Naive thymus-derived CD4-positive, alpha-beta T cell (primary cell): ENCODE data around the gene LGR4. TPM values are rescaled to one million over a fixed set of nuclear protein-coding genes. Genes with fewer than 3 reads are reported as not detected.

Experiments
- ATAC-seq: fragments of 150-1000 bp; cut with Tn5 transposase; 2 replicates; pipeline ENCODE4 v1.10.0; 2021; ENCODE audit warnings: mild to moderate bottlenecking, moderate library complexity
- CTCF ChIA-PET: fragments of 350-600 bp; sonication (Branson Sonifier 250); formaldehyde crosslinking; loops from one replicate; lab custom pipeline; 2021; ENCODE audit warnings: antibody characterized with exemption; lab: Charles Lee
- POLR2A ChIA-PET: fragments of 350-600 bp; sonication (Branson Sonifier 250); formaldehyde crosslinking; loops from one replicate; lab custom pipeline; 2021; ENCODE audit warnings: antibody characterized with exemption, inconsistent platforms; lab: Charles Lee
- DNase-seq, 9 donors: peaks; one replicate each; pipeline versions ENCODE4 v3.0.0 to v3.0.0-alpha.2; 2020 to 2022; ENCODE audit warnings: mixed read lengths in 1 of 9
- H3K27ac ChIP-seq: one replicate; pipeline ENCODE4 v1.7.0; 2013; ENCODE audit warnings: mild to moderate bottlenecking, low read depth, low read length, moderate library complexity
- H3K27me3 ChIP-seq, 2 donors: one replicate each; pipeline ENCODE4 v1.7.0; 2013; ENCODE audit warnings: low read length in 2 of 2, mild to moderate bottlenecking in 2 of 2, moderate library complexity in 2 of 2; ENCODE audit not compliant: control insufficient read depth in 2 of 2, insufficient read depth in 2 of 2
- H3K36me3 ChIP-seq, 3 experiments: 1 replicate in 2 of 3; 2 replicates in 1 of 3; pipeline ENCODE4 v1.7.0; 2013; ENCODE audit warnings: low read length in 3 of 3, mild to moderate bottlenecking in 3 of 3, moderate library complexity in 1 of 3; ENCODE audit not compliant: insufficient read depth in 3 of 3, control insufficient read depth in 2 of 3
- H3K4me1 ChIP-seq, 2 donors: one replicate each; pipeline ENCODE4 v1.7.0; 2013; ENCODE audit warnings: low read length in 2 of 2, mild to moderate bottlenecking in 2 of 2, moderate library complexity in 1 of 2; ENCODE audit not compliant: control insufficient read depth in 2 of 2, insufficient read depth in 2 of 2
- H3K4me3 ChIP-seq: 2 replicates; pipeline ENCODE4 v1.7.0; 2013; ENCODE audit warnings: mild to moderate bottlenecking, low read length
- H3K9me3 ChIP-seq, 3 experiments: 1 replicate in 2 of 3; 2 replicates in 1 of 3; pipeline ENCODE4 v1.7.0; 2013; ENCODE audit warnings: low read length in 3 of 3; ENCODE audit not compliant: control insufficient read depth in 2 of 3
- H3K27ac Mint-ChIP-seq, 9 donors: one replicate each; pipeline ENCODE4 v1.8.0; 2020 to 2022; ENCODE audit warnings: mixed read lengths in 9 of 9, mild to moderate bottlenecking in 8 of 9, moderate library complexity in 5 of 9, inconsistent platforms in 2 of 9
- H3K27me3 Mint-ChIP-seq, 5 donors: one replicate each; pipeline ENCODE4 v1.8.0; 2021 to 2022; ENCODE audit warnings: mixed read lengths in 5 of 5, mild to moderate bottlenecking in 1 of 5
- H3K36me3 Mint-ChIP-seq, 5 donors: one replicate each; pipeline ENCODE4 v1.8.0; 2020 to 2022; ENCODE audit warnings: mixed read lengths in 5 of 5, mild to moderate bottlenecking in 3 of 5, inconsistent platforms in 1 of 5
- H3K4me1 Mint-ChIP-seq, 7 donors: one replicate each; pipeline ENCODE4 v1.8.0; 2020 to 2022; ENCODE audit warnings: mixed read lengths in 7 of 7, mild to moderate bottlenecking in 3 of 7, inconsistent platforms in 1 of 7
- H3K4me3 Mint-ChIP-seq, 10 donors: one replicate each; pipeline ENCODE4 v1.8.0; 2020 to 2022; ENCODE audit warnings: mild to moderate bottlenecking in 10 of 10, mixed read lengths in 10 of 10, moderate library complexity in 6 of 10, inconsistent platforms in 2 of 10
- H3K9me3 Mint-ChIP-seq, 11 donors: one replicate each; pipeline ENCODE4 v1.8.0; 2020 to 2022; ENCODE audit warnings: mixed read lengths in 11 of 11, mild to moderate bottlenecking in 4 of 11, inconsistent platforms in 1 of 11, moderate library complexity in 1 of 11
- intact Hi-C, 2 donors: fragments of 100-400 bp; cut with micrococcal nuclease; formaldehyde crosslinking; loops; one replicate each; pipeline ENCODE4 v1.15.1; 2023
- polyA plus RNA-seq, 2 donors: library from polyadenylated mRNA; unstranded; fragments of 300-500 nt; fragmentation: Illumina TruSeq; gene quantifications; one replicate each; pipeline ENCODE4 v1.2.3, GENCODE V29; 2021
- total RNA-seq, 6 experiments: library from RNA in 5 of 6; stranded (reverse) in 5 of 6; gene quantifications; 1 replicate in 5 of 6; 2 replicates in 1 of 6; pipeline ENCODE4 v1.2.3 and lab custom pipeline; 2021 to 2026

The LGR4 gene
- total and polyA plus RNA-seq, 7 experiments from 2014 or later = 0.05 to 1.5 (median 0.49) TPM

GRCh38 chr11:27388001-27388400 lies 84.6 kb downstream of the LGR4 start:
- CTCF ChIA-PET = no interaction called here
- intact Hi-C loops = no loop called here
- Mint-ChIP-seq H3K27ac (no peak overlapping the region), H3K27me3 (peaks cover 0 to 10% (median 0%) of the 10 kb centered on the region in 5 donors), H3K9me3 (no peaks in the 10 kb centered on the region), H3K4me1 (peaks cover 0 to 3% (median 0%) of the 10 kb centered on the region in 7 donors), H3K36me3 (no peaks in the 10 kb centered on the region), H3K4me3 (no peak overlapping the region)
- ATAC-seq (no peak), DNase-seq (no peak)
- no peaks in the 10 kb centered on the region for H3K36me3 ChIP-seq
- H3K9me3 ChIP-seq = no peaks in the 10 kb centered on the region
- H3K4me3 ChIP-seq = no peak overlapping the region
- no peak overlapping the region for H3K27ac ChIP-seq
- POLR2A ChIA-PET = no interaction called here
- H3K4me1 ChIP-seq = no peaks in the 10 kb centered on the region
- no peaks in the 10 kb centered on the region for H3K27me3 ChIP-seq

- H3K27ac Mint-ChIP-seq = no peak overlapping the region
- no peak overlapping the region for H3K4me3 Mint-ChIP-seq
- Histone ChIP-seq H3K27me3 (no peaks in the 10 kb centered on the region), H3K4me3 (no peak overlapping the region), H3K4me1 (no peaks in the 10 kb centered on the region), H3K36me3 (no peaks in the 10 kb centered on the region), H3K9me3 (no peaks in the 10 kb centered on the region), H3K27ac (no peak overlapping the region)
- intact Hi-C loops = no loop called here
- ChIA-PET POLR2A (no interaction called here), CTCF (no interaction called here)
- peaks cover 0 to 3% (median 0%) of the 10 kb centered on the region in 7 donors for H3K4me1 Mint-ChIP-seq
- ATAC-seq (no peak), DNase-seq (no peak)
- no peaks in the 10 kb centered on the region for H3K36me3 Mint-ChIP-seq
- H3K9me3 Mint-ChIP-seq = no peaks in the 10 kb centered on the region
- H3K27me3 Mint-ChIP-seq = peaks cover 0 to 10% (median 0%) of the 10 kb centered on the region in 5 donors
Observed at GRCh38 chr11:27387362-27387761, 85.2 kb downstream of the LGR4 start.

GRCh38 chr11:27386181-27386845 lies 86.3 kb downstream of the LGR4 start:
- no peak for ATAC-seq
- Mint-ChIP-seq H3K4me1 (peaks cover 0 to 3% (median 0%) of the 10 kb centered on the region in 7 donors), H3K27ac (no peak overlapping the region), H3K27me3 (peaks cover 0 to 10% (median 0%) of the 10 kb centered on the region in 5 donors), H3K4me3 (no peak overlapping the region), H3K36me3 (peaks cover 0 to 5% (median 0%) of the 10 kb centered on the region in 5 donors), H3K9me3 (no peaks in the 10 kb centered on the region)
- Histone ChIP-seq H3K4me3 (no peak overlapping the region), H3K36me3 (no peaks in the 10 kb centered on the region), H3K27ac (no peak overlapping the region), H3K4me1 (no peaks in the 10 kb centered on the region), H3K27me3 (no peaks in the 10 kb centered on the region), H3K9me3 (no peaks in the 10 kb centered on the region)
- POLR2A ChIA-PET = no interaction called here
- DNase-seq = no peak
- CTCF ChIA-PET = no interaction called here
- intact Hi-C loops = no loop called here

GRCh38 chr11:27385245-27385644 lies 87.3 kb downstream of the LGR4 start:
- no peaks in the 10 kb centered on the region for H3K9me3 ChIP-seq
- CTCF ChIA-PET = no interaction called here
- Mint-ChIP-seq H3K9me3 (no peaks in the 10 kb centered on the region), H3K27me3 (peaks cover 0 to 10% (median 0%) of the 10 kb centered on the region in 5 donors), H3K27ac (no peak overlapping the region), H3K4me1 (peaks cover 0 to 3% (median 0%) of the 10 kb centered on the region in 7 donors), H3K36me3 (peaks cover 0 to 5% (median 0%) of the 10 kb centered on the region in 5 donors), H3K4me3 (no peak overlapping the region)
- H3K36me3 ChIP-seq = no peaks in the 10 kb centered on the region
- POLR2A ChIA-PET = no interaction called here
- no peak for ATAC-seq
- no peak overlapping the region for H3K27ac ChIP-seq
- no peaks in the 10 kb centered on the region for H3K27me3 ChIP-seq
- H3K4me3 ChIP-seq = no peak overlapping the region
- H3K4me1 ChIP-seq = no peaks in the 10 kb centered on the region
- intact Hi-C loops = no loop called here
- DNase-seq = no peak

GRCh38 chr11:27384227-27384626 lies 88.4 kb downstream of the LGR4 start:
- CTCF ChIA-PET = no interaction called here
- POLR2A ChIA-PET = no interaction called here
- no peaks in the 10 kb centered on the region for H3K9me3 Mint-ChIP-seq

GRCh38 chr11:27383645-27384044 lies 88.9 kb downstream of the LGR4 start:
- ATAC-seq (no peak), DNase-seq (no peak)
- no peaks in the 10 kb centered on the region for H3K36me3 ChIP-seq
- H3K36me3 Mint-ChIP-seq = peaks cover 0 to 5% (median 0%) of the 10 kb centered on the region in 5 donors
- no peaks in the 10 kb centered on the region for H3K4me1 ChIP-seq
- no peak overlapping the region for H3K4me3 ChIP-seq
- H3K9me3 ChIP-seq = no peaks in the 10 kb centered on the region
- no peak overlapping the region for H3K27ac Mint-ChIP-seq
- POLR2A ChIA-PET = no interaction called here
- intact Hi-C loops = no loop called here
- H3K27me3 Mint-ChIP-seq = peaks cover 0 to 10% (median 0%) of the 10 kb centered on the region in 5 donors
- no peak overlapping the region for H3K4me3 Mint-ChIP-seq
- CTCF ChIA-PET = no interaction called here
- no peaks in the 10 kb centered on the region for H3K27me3 ChIP-seq
- no peak overlapping the region for H3K27ac ChIP-seq
- no peaks in the 10 kb centered on the region for H3K9me3 Mint-ChIP-seq
- H3K4me1 Mint-ChIP-seq = no peaks in the 10 kb centered on the region

More at GRCh38 chr11:27384227-27384626, 88.4 kb downstream of the LGR4 start:
- peaks cover 0 to 5% (median 0%) of the 10 kb centered on the region in 5 donors for H3K36me3 Mint-ChIP-seq
- H3K27me3 Mint-ChIP-seq = peaks cover 0 to 10% (median 0%) of the 10 kb centered on the region in 5 donors
- intact Hi-C loops = no loop called here
- peaks cover 0 to 2% (median 0%) of the 10 kb centered on the region in 7 donors for H3K4me1 Mint-ChIP-seq
- no peaks in the 10 kb centered on the region for H3K4me1 ChIP-seq
- no peak overlapping the region for H3K4me3 ChIP-seq
- no peaks in the 10 kb centered on the region for H3K9me3 ChIP-seq
- no peak overlapping the region for H3K27ac ChIP-seq
- no peaks in the 10 kb centered on the region for H3K36me3 ChIP-seq
- DNase-seq (no peak), ATAC-seq (no peak)
- H3K4me3 Mint-ChIP-seq = no peak overlapping the region
- no peak overlapping the region for H3K27ac Mint-ChIP-seq
- H3K27me3 ChIP-seq = no peaks in the 10 kb centered on the region

- intact Hi-C loops = no loop called here
- Mint-ChIP-seq H3K9me3 (no peaks in the 10 kb centered on the region), H3K27me3 (peaks cover 0 to 10% (median 0%) of the 10 kb centered on the region in 5 donors), H3K4me3 (no peak overlapping the region), H3K27ac (no peak overlapping the region), H3K4me1 (no peaks in the 10 kb centered on the region), H3K36me3 (peaks cover 0 to 5% (median 0%) of the 10 kb centered on the region in 5 donors)
- ChIA-PET CTCF (no interaction called here), POLR2A (no interaction called here)
- DNase-seq = no peak
- no peaks in the 10 kb centered on the region for H3K4me1 ChIP-seq
- no peaks in the 10 kb centered on the region for H3K27me3 ChIP-seq
- H3K9me3 ChIP-seq = no peaks in the 10 kb centered on the region
- H3K36me3 ChIP-seq = no peaks in the 10 kb centered on the region
- H3K27ac ChIP-seq = no peak overlapping the region
- H3K4me3 ChIP-seq = no peak overlapping the region
- no peak for ATAC-seq
Observed at GRCh38 chr11:27381238-27381666, 91.3 kb downstream of the LGR4 start.
